MM.1S (cell line): ENCODE measurements around the gene SETBP1.

ENCODE experiments used
- EZH2 ChIP-seq: fragments of 300-600 bp; sonication (generic); optimal IDR thresholded peaks from 2 replicates; pipeline ENCODE3; 2017; ENCODE audit warnings: low read depth, mild to moderate bottlenecking, antibody characterized with exemption, low read length, mixed read lengths
- EZH2phosphoT487 ChIP-seq: fragments of 300-600 bp; sonication (generic); IDR thresholded peaks from 2 replicates; pipeline ENCODE4 v1.6.1; 2018; ENCODE audit warnings: antibody characterized with exemption, low read length
- TF ChIP-seq, protein P1 (sequence below): fragments of 300-600 bp; sonication (generic); IDR thresholded peaks from 2 replicates; pipeline ENCODE4 v1.5.1; 2016; ENCODE audit warnings: antibody characterized with exemption, low read length, mixed read lengths

DNA sequence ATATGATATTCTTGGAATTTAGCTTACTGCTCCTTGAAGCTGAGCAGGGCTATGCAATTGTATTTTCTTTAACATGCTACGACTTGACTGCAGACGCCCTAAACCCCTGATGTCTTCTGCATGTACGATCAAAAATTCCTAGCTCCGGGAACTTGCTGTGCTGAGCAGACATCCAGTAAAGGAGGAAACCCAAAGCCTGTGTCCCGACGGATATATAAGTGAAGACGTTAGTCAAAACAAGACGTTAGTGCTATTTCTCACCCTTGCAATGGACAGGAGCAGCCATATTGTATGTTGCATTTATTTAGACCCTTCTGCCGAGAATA lies 51.5 kb downstream of the SETBP1 start:
- no peak for TF ChIP-seq EZH2
- no peak for TF ChIP-seq EZH2phosphoT487
- TF ChIP-seq, protein P1, sequence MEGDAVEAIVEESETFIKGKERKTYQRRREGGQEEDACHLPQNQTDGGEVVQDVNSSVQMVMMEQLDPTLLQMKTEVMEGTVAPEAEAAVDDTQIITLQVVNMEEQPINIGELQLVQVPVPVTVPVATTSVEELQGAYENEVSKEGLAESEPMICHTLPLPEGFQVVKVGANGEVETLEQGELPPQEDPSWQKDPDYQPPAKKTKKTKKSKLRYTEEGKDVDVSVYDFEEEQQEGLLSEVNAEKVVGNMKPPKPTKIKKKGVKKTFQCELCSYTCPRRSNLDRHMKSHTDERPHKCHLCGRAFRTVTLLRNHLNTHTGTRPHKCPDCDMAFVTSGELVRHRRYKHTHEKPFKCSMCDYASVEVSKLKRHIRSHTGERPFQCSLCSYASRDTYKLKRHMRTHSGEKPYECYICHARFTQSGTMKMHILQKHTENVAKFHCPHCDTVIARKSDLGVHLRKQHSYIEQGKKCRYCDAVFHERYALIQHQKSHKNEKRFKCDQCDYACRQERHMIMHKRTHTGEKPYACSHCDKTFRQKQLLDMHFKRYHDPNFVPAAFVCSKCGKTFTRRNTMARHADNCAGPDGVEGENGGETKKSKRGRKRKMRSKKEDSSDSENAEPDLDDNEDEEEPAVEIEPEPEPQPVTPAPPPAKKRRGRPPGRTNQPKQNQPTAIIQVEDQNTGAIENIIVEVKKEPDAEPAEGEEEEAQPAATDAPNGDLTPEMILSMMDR, result no peak
